GM18951 (cell line): Measurements from ENCODE around the gene CACNA2D1.

ENCODE experiments used
- POLR2A ChIP-seq: IDR thresholded peaks from 4 replicates; pipeline ENCODE4 v1.6.1; 2011; ENCODE audit warnings: mild to moderate bottlenecking; ENCODE audit not compliant: insufficient read length, insufficient read depth; ENCODE audit errors: extremely low read depth
- in situ Hi-C: fragments of 300-500 bp; cut with MboI; formaldehyde crosslinking; loops from one replicate; pipeline ENCODE4 v1.12.0; 2022; ENCODE audit warnings: low sequenced_read_pairs, mixed read lengths, inconsistent platforms; ENCODE audit not compliant: unreplicated experiment

CACNA2D1 gene

DNA sequence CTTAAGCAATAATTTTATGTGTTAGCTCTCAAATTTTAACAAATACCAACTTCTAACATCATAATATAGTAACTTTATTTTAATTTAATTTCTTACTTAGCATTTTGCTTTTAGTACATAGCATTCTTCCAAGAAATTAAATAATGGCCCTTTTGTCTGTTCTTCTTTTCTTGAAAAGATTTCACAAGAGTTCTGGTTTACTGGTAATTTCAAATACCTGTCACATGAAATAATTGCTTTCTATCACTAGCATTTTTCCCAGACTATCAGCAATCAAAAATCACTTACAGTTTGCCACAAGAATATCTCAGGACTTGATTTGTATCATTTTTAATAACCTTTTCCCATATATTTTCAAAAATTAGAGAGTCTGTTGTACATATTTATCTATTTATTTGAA, 193.0 kb downstream of the CACNA2D1 start:
- no peak for TF ChIP-seq POLR2A
- in situ Hi-C loops = no loop called here

DNA sequence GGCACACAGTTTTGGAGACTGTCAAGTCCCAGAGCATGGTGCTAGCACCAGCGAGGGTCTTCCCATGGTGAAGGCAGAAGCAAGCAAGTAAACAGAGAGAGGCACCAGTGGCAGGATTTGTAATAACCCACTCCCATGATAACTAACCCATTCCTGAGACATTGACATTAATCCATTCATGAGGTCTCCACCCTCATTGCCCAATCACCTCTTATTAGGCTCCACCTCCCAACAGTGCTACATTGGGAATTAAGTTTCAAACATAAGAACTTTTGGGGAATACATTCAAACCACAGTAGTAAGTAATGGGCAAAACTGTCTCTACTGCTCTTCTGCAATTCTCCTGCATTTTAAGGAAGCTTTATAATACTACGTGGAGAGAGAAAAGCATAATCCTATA, 193.6 kb downstream of the CACNA2D1 start:
- in situ Hi-C loops = no loop called here

DNA sequence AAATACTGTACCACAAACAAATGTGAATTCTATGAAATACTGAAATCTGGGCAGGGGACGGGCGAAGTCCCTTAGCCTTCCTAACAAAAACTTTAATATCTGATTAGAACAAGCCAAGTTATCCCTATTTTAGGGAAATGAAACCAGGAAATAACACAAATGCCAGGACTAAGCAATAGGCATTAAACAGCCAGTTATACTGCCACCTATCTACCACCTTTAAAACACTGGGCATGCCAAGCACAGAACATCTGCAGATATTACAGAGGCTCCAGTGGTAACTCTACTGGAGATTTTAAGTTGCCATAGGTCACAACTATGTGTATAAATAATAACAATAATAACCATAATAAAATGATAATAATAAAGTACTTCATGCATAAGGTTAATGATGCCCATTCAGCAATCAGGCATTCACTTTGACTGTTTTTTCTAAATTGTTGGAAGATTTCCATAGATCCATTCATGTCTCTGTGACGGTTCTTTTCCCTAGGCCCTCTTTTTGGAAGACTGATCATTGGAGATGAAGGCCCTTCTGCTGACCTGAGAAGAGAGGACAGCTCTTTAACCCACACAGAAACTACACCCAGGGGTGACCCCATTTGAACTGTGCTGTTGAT, 195.7 kb downstream of the CACNA2D1 start:
- in situ Hi-C loops = no loop called here
- no peak for TF ChIP-seq POLR2A

More for the DNA sequence above, 193.6 kb downstream of the CACNA2D1 start:
- no peak for TF ChIP-seq POLR2A

GRCh38 chr7:82244947-82245517, 198.5 kb downstream of the CACNA2D1 start:
- in situ Hi-C loops = no loop called here
- no peak for TF ChIP-seq POLR2A

GRCh38 chr7:82241356-82241755, 202.2 kb downstream of the CACNA2D1 start:
- TF ChIP-seq POLR2A = no peak
- in situ Hi-C loops = no loop called here

- no peak for TF ChIP-seq POLR2A
- in situ Hi-C loops = no loop called here
Observed at GRCh38 chr7:82235713-82236112, 207.9 kb downstream of the CACNA2D1 start.

DNA sequence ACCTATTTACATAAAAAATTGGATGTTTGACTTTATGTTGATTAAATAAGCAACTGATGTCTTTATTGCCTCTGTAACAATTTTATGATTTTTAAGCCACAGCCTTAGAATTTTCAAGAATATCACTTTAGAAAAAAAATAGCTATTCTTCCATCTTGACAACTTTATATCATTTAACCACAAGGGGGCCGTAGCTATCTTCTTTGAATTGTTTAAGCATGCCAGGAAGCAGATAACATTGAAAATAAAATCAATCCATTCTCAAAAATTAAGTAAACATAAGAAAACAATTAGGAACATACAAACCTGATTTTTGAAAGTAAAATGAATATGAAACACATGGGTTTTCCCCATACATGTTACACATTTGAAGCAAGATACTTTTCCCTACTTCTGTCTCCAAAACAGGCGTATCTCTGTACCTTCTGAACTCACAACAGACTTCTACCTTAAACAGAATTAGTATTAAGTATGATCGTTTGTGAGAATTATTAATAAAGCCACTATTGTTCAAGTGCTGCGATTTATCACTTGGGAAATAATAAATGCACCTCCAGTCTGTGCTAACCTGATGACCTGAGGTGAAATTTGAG, 209.0 kb downstream of the CACNA2D1 start:
- in situ Hi-C loops = no loop called here
- TF ChIP-seq POLR2A = no peak

DNA sequence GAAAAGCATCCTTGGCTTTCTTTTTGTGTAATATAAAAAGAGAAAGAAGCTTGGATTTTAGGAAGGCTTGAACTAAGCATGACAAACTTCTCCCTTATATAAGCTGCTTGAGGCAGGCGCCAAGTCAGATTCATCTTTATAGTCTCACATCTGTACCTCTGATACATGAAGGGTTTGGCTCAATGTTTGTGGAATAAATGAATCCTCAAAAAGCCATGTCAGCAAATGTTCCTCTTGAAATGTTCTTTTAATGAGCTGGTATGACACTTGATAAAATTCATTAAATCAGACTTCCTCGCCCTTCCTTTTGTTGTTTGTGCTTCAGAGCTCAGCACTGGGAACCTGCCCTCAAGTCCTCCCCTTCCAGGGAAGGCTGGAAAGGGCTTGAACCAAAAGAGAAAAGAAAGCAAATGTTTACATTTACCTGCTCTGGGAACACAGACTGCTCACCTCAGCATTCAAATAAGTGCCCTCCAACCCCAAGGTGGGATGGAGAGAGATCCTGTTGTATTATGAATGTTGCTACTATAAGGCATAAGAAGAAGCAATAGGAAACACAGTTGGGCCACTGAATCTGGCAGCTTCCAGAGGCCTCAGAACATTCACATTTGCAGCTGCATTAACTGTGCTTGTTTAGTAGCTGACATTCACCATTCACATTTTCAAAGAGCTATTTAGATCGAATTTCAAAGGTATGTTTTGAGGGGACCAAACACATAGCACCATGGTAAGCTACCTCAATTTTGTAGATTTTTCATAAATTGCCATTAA, 212.6 kb downstream of the CACNA2D1 start:
- no peak for TF ChIP-seq POLR2A
- in situ Hi-C loops = no loop called here

DNA sequence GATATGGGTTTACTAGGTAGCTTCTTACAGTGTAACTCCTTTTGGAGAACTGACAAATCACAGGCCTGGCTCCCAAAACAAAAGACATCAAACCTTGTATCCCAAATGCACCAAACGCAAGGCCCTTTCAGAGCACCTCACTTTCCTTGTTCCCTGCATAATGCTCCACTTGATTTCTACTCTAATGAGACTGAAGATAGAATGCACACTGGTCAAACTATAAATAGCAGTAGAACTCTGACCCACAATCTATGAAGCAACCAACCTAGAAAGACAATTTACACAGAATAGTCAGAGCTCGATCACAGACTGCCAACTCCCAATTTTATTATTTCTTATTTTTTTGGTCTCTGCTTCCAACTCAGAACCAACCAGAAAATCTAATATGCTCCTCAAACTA, 214.4 kb downstream of the CACNA2D1 start:
- TF ChIP-seq POLR2A = no peak
- in situ Hi-C loops = no loop called here

DNA sequence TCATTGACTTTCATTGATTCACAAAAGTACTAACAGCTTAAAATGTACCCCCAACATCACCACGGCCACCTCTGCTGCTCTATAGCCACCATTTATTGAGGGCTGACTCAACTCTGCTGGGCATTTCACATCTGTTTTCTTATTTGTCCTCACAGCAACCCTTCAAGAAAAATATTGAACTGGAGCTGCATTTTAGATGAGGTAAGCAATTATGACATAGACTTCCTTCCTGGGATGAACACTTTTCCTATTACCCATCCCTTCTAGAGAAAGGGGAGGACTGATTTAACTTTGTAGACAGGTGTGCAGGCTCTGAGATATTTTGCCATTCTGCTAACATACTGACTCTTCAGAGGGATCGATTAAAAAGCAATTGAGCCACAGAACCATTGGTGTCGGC, 217.4 kb downstream of the CACNA2D1 start:
- TF ChIP-seq POLR2A = no peak
- in situ Hi-C loops = no loop called here

GRCh38 chr7:82224529-82224928, 219.0 kb downstream of the CACNA2D1 start:
- no peak for TF ChIP-seq POLR2A
- in situ Hi-C loops = no loop called here

GRCh38 chr7:82223580-82223979, 220.0 kb downstream of the CACNA2D1 start:
- in situ Hi-C loops = no loop called here
- TF ChIP-seq POLR2A = no peak

DNA sequence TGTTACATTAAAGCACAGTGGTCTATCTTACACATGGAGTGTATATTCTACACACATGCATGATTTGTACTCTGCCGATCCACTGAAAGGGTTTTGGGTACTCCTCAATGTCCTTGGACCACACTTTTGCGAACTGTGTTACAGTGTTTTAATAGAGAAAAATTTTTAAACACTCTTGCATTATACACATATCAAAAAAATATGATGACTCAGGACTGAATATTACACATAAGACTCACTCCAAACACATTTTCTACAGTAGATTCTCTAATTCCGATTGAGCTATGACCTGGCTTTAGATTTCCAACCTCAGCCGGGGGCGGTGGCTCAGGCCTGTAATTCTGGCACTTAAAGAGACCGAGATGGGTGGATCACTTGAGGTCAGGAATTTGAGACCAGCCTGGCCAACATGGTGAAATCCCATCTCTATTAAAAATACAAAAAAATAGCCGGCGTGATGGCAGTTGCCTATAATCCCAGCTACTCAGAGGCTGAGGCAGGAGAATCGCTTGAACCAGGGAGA, 222.4 kb downstream of the CACNA2D1 start:
- in situ Hi-C loops = no loop called here
- no peak for TF ChIP-seq POLR2A

GRCh38 chr7:82212466-82212865, 231.1 kb downstream of the CACNA2D1 start:
- in situ Hi-C loops = no loop called here
- TF ChIP-seq POLR2A = no peak

DNA sequence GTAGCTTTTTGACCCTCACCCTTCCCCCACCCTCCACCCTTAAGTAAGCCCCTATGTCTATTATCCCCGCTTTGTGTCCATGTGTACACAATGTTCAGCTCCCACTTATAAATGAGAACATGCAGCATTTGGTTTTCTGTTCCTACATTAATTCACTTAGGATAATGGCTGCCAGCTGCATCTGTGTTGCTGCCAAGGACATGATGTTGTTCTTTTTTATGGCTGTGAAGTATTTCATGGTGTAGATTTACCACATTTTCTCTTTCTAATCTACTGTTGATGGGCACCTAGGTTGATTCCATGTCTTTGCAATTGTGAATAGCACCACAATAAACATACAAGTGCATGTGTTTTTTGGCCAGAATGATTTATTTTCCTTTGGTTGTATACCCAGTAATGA, 232.2 kb downstream of the CACNA2D1 start:
- in situ Hi-C loops = no loop called here
- TF ChIP-seq POLR2A = no peak
